Right lobe of liver (tissue), 4 donors: ENCODE data around the gene AKR1C1.
"Not testable (repeated sequence)": the region's sequence is repeated elsewhere in the genome, so short reads cannot be mapped to it uniquely, and the experiment has no call there.

Experiments
- POLR2A ChIP-seq: fragments of 450-650 bp; IDR thresholded peaks from one replicate; pipeline ENCODE4 v1.6.1; 2017; ENCODE audit warnings: antibody characterized with exemption, mild to moderate bottlenecking
- TF ChIP-seq, protein P1 (sequence below), 4 donors: fragments of 200-600 bp in 3 of 4; fragments of 450-650 bp in 1 of 4; IDR thresholded peaks; one replicate each; pipeline versions ENCODE4 v1.5.1 to v1.8.0; 2016 to 2022; ENCODE audit warnings: antibody characterized with exemption in 4 of 4, mild to moderate bottlenecking in 2 of 4
- donor health status: DM: no; HTN: no; CAD: no.
- donor health status: DM: no; HTN: no; CAD: no.
- donor health status: DM: no; HTN: yes; CAD: no.

DNA sequence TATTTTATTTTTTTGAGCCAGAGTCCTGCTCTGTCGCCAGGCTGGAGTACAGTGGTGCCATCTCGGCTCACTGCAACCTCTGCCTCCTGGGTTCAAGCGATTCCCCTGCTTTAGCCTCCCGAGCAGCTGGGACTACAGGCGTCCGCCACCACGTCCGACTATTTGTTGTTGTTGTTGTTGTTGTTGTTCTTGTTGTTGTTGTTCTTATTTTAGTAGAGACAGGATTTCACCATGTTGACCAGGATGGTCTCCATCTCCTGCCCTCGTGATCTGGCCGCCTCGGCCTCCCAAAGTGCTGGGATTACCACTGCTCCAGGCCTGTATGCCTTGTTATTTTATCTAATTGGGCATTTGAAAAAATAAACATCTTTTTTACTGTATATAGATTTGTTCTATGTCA lies 1.7 kb upstream of the AKR1C1 start:
- TF ChIP-seq POLR2A: not testable (repeated sequence)
- TF ChIP-seq, protein P1, sequence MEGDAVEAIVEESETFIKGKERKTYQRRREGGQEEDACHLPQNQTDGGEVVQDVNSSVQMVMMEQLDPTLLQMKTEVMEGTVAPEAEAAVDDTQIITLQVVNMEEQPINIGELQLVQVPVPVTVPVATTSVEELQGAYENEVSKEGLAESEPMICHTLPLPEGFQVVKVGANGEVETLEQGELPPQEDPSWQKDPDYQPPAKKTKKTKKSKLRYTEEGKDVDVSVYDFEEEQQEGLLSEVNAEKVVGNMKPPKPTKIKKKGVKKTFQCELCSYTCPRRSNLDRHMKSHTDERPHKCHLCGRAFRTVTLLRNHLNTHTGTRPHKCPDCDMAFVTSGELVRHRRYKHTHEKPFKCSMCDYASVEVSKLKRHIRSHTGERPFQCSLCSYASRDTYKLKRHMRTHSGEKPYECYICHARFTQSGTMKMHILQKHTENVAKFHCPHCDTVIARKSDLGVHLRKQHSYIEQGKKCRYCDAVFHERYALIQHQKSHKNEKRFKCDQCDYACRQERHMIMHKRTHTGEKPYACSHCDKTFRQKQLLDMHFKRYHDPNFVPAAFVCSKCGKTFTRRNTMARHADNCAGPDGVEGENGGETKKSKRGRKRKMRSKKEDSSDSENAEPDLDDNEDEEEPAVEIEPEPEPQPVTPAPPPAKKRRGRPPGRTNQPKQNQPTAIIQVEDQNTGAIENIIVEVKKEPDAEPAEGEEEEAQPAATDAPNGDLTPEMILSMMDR (IDR thresholded peaks at IDR 0.05): not testable (repeated sequence)
